Measurements from ENCODE around the gene C3orf20. TPM values are rescaled to one million over a fixed set of nuclear protein-coding genes. Genes with fewer than 3 reads are reported as not detected.
"Not testable (repeated sequence)": the region's sequence is repeated elsewhere in the genome, so short reads cannot be mapped to it uniquely, and the experiment has no call there.

The C3orf20 gene
- total RNA-seq, 2 experiments from 2014 or later, result 0.14 TPM; not detected in 1

GRCh38 chr3:14744556-14744955, 69.6 kb downstream of the C3orf20 start:
- H3K27me3 Mint-ChIP-seq, result peaks cover 15% of the 10 kb centered on the region
- H3K4me1 Mint-ChIP-seq, result no peaks in the 10 kb centered on the region
- peaks cover 3% of the 10 kb centered on the region for H3K9me3 Mint-ChIP-seq
- no peak overlapping the region for H3K27ac Mint-ChIP-seq
- H3K4me3 Mint-ChIP-seq, result no peak overlapping the region
- DNase-seq, result no peak
- H3K36me3 Mint-ChIP-seq, result no peaks in the 10 kb centered on the region

GRCh38 chr3:14750650-14751049, 75.7 kb downstream of the C3orf20 start:
- peaks cover 22% of the 10 kb centered on the region for H3K9me3 Mint-ChIP-seq
- H3K4me1 Mint-ChIP-seq, result no peaks in the 10 kb centered on the region
- no peak for DNase-seq
- no peak overlapping the region for H3K4me3 Mint-ChIP-seq
- peaks cover 19% of the 10 kb centered on the region for H3K27me3 Mint-ChIP-seq
- H3K36me3 Mint-ChIP-seq, result peaks cover 17% of the 10 kb centered on the region
- no peak overlapping the region for H3K27ac Mint-ChIP-seq

GRCh38 chr3:14752979-14753378, 78.0 kb downstream of the C3orf20 start:
- H3K4me3 Mint-ChIP-seq, DNase-seq, H3K27ac Mint-ChIP-seq, H3K4me1 Mint-ChIP-seq: not testable (repeated sequence)
- Mint-ChIP-seq H3K9me3 (peaks cover 22% of the 10 kb centered on the region), H3K36me3 (peaks cover 17% of the 10 kb centered on the region), H3K27me3 (peaks cover 19% of the 10 kb centered on the region)

- Mint-ChIP-seq H3K27me3 (peaks cover 7% of the 10 kb centered on the region), H3K36me3 (peaks cover 2% of the 10 kb centered on the region), H3K27ac (no peak overlapping the region), H3K4me1 (peaks cover 4% of the 10 kb centered on the region), H3K4me3 (no peak overlapping the region), H3K9me3 (peaks cover 3% of the 10 kb centered on the region)
- DNase-seq, result no peak
These were observed 82.3 kb downstream of the C3orf20 start for GRCh38 chr3:14757153-14757700.

GRCh38 chr3:14758297-14758696, 83.4 kb downstream of the C3orf20 start:
- DNase-seq, result no peak
- Mint-ChIP-seq H3K4me3 (no peak overlapping the region), H3K36me3 (no peaks in the 10 kb centered on the region), H3K27me3 (peaks cover 7% of the 10 kb centered on the region), H3K9me3 (no peaks in the 10 kb centered on the region), H3K27ac (no peak overlapping the region), H3K4me1 (peaks cover 4% of the 10 kb centered on the region)

GRCh38 chr3:14758959-14759358, 84.0 kb downstream of the C3orf20 start:
- Mint-ChIP-seq H3K4me1 (peaks cover 4% of the 10 kb centered on the region), H3K27me3 (peaks cover 7% of the 10 kb centered on the region), H3K4me3 (no peak overlapping the region), H3K36me3 (no peaks in the 10 kb centered on the region), H3K27ac (no peak overlapping the region), H3K9me3 (no peaks in the 10 kb centered on the region)
- DNase-seq, result no peak

GRCh38 chr3:14760185-14760584, 85.2 kb downstream of the C3orf20 start:
- H3K27me3 Mint-ChIP-seq, result peaks cover 3% of the 10 kb centered on the region
- no peaks in the 10 kb centered on the region for H3K36me3 Mint-ChIP-seq
- H3K9me3 Mint-ChIP-seq, result no peaks in the 10 kb centered on the region
- H3K4me1 Mint-ChIP-seq, result peaks cover 4% of the 10 kb centered on the region
- H3K27ac Mint-ChIP-seq, result no peak overlapping the region
- H3K4me3 Mint-ChIP-seq, result no peak overlapping the region
- DNase-seq, result no peak

GRCh38 chr3:14761121-14761672, 86.3 kb downstream of the C3orf20 start:
- H3K9me3 Mint-ChIP-seq, result no peaks in the 10 kb centered on the region
- no peaks in the 10 kb centered on the region for H3K27me3 Mint-ChIP-seq
- DNase-seq, result no peak
- H3K4me3 Mint-ChIP-seq, result no peak overlapping the region
- peaks cover 4% of the 10 kb centered on the region for H3K4me1 Mint-ChIP-seq
- H3K36me3 Mint-ChIP-seq, result no peaks in the 10 kb centered on the region
- peak overlapping the region; percentile 46 for H3K27ac Mint-ChIP-seq

GRCh38 chr3:14761866-14762265, 86.9 kb downstream of the C3orf20 start:
- Mint-ChIP-seq H3K27ac (no peak overlapping the region), H3K4me3 (no peak overlapping the region)

GRCh38 chr3:14762701-14763100, 87.8 kb downstream of the C3orf20 start:
- Mint-ChIP-seq H3K4me1 (peaks cover 4% of the 10 kb centered on the region), H3K27ac (no peak overlapping the region), H3K36me3 (no peaks in the 10 kb centered on the region), H3K27me3 (no peaks in the 10 kb centered on the region), H3K4me3 (no peak overlapping the region), H3K9me3 (no peaks in the 10 kb centered on the region)
- no peak for DNase-seq

More at GRCh38 chr3:14761866-14762265, 86.9 kb downstream of the C3orf20 start:
- H3K27me3 Mint-ChIP-seq, result no peaks in the 10 kb centered on the region
- DNase-seq, result no peak
- H3K9me3 Mint-ChIP-seq, result no peaks in the 10 kb centered on the region
- H3K4me1 Mint-ChIP-seq, result peaks cover 4% of the 10 kb centered on the region
- H3K36me3 Mint-ChIP-seq, result no peaks in the 10 kb centered on the region

- DNase-seq, result no peak
- Mint-ChIP-seq H3K27ac (no peak overlapping the region), H3K36me3 (no peaks in the 10 kb centered on the region), H3K4me1 (peaks cover 4% of the 10 kb centered on the region), H3K27me3 (no peaks in the 10 kb centered on the region), H3K4me3 (no peak overlapping the region), H3K9me3 (no peaks in the 10 kb centered on the region)
These were observed 89.6 kb downstream of the C3orf20 start for GRCh38 chr3:14764331-14765059.

GRCh38 chr3:14765060-14765400, 90.1 kb downstream of the C3orf20 start:
- H3K27me3 Mint-ChIP-seq, result no peaks in the 10 kb centered on the region
- H3K36me3 Mint-ChIP-seq, result no peaks in the 10 kb centered on the region
- no peak overlapping the region for H3K4me3 Mint-ChIP-seq
- no peaks in the 10 kb centered on the region for H3K9me3 Mint-ChIP-seq
- DNase-seq, result no peak
- H3K27ac Mint-ChIP-seq, result no peak overlapping the region
- peaks cover 4% of the 10 kb centered on the region for H3K4me1 Mint-ChIP-seq

- H3K4me1 Mint-ChIP-seq, result peaks cover 4% of the 10 kb centered on the region
- H3K9me3 Mint-ChIP-seq, result no peaks in the 10 kb centered on the region
- no peak overlapping the region for H3K27ac Mint-ChIP-seq
- H3K4me3 Mint-ChIP-seq, result no peak overlapping the region
- H3K27me3 Mint-ChIP-seq, result no peaks in the 10 kb centered on the region
- no peaks in the 10 kb centered on the region for H3K36me3 Mint-ChIP-seq
- DNase-seq, result no peak
These were observed 90.9 kb downstream of the C3orf20 start for GRCh38 chr3:14765576-14766427.

- H3K4me1 Mint-ChIP-seq, result no peaks in the 10 kb centered on the region
These were observed 91.7 kb downstream of the C3orf20 start for GRCh38 chr3:14766428-14767244.

More at GRCh38 chr3:14766428-14767244, 91.7 kb downstream of the C3orf20 start:
- no peak overlapping the region for H3K4me3 Mint-ChIP-seq
- H3K9me3 Mint-ChIP-seq, result no peaks in the 10 kb centered on the region
- no peak for DNase-seq
- H3K36me3 Mint-ChIP-seq, result no peaks in the 10 kb centered on the region
- no peak overlapping the region for H3K27ac Mint-ChIP-seq
- H3K27me3 Mint-ChIP-seq, result no peaks in the 10 kb centered on the region

Data from activated naive CD8-positive, alpha-beta T cell treated with anti-CD3 and anti-CD28 coated beads for 36 hours (primary cell).